ENCODE data around the gene AIP.
A peak's percentile ranks its signal among the peaks of the same experiment; 100 is the strongest.
"Not testable (repeated sequence)": the region's sequence is repeated elsewhere in the genome, so short reads cannot be mapped to it uniquely, and the experiment has no call there.

The AIP gene

DNA sequence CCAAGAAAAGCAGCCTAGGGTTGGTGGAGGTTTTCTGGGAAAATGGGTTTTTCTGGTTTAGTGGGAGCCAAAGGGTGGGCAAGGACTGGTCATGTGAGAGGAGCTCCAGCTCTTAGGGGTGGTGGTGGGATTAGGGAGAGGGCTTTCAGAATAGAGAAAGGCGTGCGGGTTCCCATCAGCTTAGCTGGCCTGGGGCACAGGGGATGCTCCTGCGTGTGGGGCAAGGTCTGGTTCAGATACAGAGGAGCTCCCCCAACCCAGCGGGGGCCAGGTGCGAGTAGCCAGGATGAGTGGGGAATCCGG, 14.4 kb upstream of the AIP start:
- DNase-seq (ENCODE audit: low read depth, low spot score), result no peak

DNA sequence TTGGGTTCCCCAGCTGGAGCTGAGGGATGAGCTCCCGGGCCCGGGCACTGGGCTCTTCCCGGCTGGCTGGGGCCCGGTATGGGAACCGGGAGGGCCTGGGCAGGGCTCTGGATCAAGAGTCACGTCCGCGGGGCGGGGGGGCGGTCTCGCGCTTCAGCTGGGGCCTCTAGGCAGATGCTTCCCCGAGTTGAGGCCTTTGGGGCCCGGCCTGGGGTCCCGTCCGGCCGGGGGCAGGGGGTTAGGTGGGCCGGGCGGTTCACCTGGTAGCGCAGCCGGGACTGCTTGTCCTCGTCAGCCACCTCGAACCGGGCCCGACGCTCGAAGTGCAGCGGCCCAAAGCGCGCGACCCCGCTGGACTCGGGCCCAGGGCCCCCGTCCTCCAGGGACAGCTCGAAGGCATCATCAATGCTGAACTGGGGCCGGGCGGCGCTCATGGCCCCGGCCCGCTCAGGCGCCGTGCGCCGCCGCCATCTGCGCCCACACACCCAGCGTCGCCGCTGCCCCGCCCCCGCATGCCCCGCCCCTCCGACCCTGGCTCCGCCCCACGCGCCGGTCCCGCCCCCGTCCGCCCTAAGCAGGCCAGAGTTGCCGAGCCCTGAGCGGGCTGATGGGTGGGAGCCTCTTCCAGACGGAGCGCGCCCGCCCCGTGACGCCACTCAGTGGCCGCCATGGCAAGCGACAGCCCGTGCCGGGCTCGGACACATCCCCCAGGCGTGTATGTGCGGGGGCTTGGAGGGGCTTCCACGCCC, 13.9 kb upstream of the AIP start, which contains the start of gene TMEM134:
Gene TMEM134, minus strand, starts transcription at position 493 of the 749 bp plus-strand sequence. Its CDS starts 59 bp downstream, at position 434.
- DNase-seq (ENCODE audit: low read depth, low spot score), result peak; percentile 97

DNA sequence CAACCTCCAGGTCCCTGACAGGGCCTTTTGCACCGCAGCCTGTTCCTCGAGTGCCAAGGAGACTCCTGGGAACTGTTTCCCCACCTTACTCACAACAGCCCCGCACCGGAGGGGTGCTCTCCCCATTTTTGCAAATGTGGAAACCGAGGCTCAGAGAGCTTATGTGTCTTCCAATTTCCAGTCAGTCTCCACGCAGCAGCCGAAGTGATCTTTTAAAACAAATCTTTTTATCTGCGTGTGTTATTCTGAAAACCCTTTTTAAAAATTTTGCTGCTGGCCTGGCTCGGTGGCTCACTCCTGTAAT, 13.4 kb upstream of the AIP start:
- DNase-seq (ENCODE audit: low read depth, low spot score), result no peak

- no peak for DNase-seq (ENCODE audit: low read depth, low spot score)
Measured at GRCh38 chr11:67470337-67471002, 12.4 kb upstream of the AIP start.

GRCh38 chr11:67472882-67473281, 9.9 kb upstream of the AIP start:
- no peak for DNase-seq (ENCODE audit: low read depth, low spot score)

GRCh38 chr11:67476692-67477091, 6.1 kb upstream of the AIP start:
- not testable (repeated sequence) for DNase-seq (ENCODE audit: low read depth, low spot score)

GRCh38 chr11:67477344-67478050, 5.3 kb upstream of the AIP start:
- not testable (repeated sequence) for DNase-seq (ENCODE audit: low read depth, low spot score)

DNA sequence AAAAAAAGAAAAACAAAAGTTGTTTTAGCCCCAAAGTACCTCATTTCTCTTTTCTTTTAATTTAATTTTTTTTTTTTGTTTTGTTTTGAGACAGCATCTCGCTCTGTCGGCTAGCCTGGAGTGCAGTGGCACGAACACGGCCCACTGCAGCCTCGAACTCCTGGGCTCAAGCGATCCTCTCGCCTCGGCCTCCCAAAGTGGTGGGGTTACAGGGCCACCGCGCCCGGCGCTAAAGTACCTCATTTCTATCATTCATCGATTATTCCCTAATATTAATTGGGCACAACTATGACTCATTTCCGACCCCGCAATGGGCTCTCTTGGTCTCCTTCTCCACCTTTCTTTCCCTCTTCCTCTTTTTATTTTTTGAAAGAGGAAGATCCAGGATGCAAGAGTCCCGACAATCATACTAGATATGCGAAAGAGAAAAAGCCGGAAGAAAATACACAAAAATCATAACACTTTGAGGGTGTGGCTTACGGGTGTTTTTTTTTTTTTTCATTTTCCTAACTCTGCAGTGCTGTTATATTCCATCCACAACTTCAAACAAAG, 475 bp upstream of the AIP start:
- DNase-seq (ENCODE audit: low read depth, low spot score), result no peak

DNA sequence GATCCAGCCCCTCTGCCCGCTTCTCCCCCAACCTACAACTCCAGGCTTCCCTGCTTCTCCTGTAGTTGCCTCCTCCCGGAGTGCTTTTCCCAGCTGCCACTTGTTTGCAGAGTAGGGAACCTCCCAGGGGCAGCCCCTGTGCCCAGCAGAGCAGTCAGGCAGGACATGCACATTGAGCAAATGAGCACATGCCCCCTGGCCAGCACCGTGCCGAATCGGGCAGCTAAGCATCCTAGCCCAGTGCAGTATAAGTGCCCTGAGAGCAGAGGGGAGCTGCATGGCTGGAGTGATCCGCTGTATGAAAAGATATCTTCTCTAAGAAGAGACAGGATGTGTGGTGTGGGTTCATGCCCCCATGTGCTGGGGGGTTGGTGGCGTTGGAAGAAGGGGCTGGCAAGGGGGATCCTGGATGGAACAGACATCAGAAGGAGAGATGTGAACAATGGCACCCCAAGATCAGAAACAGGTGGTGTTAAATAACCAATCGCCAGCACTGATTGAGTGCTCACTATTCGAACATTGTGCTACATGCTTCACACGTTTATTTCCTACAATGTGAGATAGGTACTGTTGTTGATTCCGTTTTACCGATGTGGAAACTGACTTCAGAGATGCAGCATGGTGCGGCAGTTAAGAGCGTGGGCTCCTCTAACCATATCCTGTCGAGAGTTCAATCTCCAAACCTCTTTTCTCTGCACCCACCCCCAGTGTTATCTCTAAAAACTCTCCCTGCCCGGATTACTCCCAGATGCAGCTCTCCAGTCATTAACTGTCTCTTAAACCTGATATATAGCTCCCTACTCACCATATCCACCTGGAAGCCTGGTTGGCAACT, 1.2 kb downstream of the AIP start:
- no peak for DNase-seq (ENCODE audit: low read depth, low spot score)

DNA sequence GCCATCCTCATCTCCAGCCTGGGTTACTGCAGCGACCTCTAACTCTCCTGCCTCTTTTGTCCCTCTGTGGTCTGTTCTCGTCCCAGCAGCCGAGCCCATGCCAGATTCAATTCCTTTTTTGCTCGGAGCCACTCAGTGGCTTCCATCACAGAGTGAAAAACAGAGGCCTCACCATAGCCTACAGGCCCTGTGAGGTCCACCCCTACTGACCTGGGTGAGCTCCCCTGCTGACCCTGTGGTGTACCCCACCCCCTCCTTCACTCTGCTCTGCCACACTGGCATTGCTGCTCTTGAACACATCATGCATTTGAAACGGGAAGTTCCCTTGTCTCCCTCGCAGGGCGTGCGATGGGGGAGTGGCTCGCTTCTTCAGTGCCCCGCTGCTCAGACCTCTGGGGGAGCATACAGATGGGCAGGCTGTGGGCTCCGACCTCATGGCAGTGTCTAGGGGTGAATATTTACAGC, 2.1 kb downstream of the AIP start:
- DNase-seq (ENCODE audit: low read depth, low spot score), result no peak

GRCh38 chr11:67485873-67486361, 3.1 kb downstream of the AIP start:
- not testable (repeated sequence) for DNase-seq (ENCODE audit: low read depth, low spot score)

DNA sequence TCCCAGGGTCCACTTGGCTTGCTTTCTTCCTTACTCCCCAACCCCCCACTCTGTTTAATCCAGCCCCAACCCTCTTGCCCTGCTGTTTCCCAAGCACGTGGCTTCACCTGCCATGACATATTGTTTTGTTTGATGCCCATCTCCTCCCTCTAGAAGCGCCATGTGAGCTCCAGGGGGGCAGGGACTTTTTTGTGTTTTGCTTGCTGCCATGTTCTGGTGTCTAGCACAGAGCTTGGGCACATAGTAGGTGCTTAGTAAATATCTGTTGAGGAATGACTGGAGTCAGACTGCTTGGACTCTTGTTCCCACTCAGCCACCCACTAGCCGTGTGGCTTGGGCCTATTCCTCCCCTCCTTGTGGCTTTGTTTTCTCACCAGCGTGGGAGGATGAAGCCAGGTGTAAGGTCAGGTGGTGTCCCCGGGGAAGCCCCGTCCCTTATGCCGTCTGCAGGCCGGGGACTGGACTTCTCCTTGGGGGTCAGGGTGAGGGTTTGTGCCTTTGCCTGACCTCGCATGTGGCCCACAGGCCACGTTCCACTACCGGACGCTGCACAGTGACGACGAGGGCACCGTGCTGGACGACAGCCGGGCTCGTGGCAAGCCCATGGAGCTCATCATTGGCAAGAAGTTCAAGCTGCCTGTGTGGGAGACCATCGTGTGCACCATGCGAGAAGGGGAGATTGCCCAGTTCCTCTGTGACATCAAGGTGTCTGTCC, 3.8 kb downstream of the AIP start:
- DNase-seq (ENCODE audit: low read depth, low spot score), result no peak

DNA sequence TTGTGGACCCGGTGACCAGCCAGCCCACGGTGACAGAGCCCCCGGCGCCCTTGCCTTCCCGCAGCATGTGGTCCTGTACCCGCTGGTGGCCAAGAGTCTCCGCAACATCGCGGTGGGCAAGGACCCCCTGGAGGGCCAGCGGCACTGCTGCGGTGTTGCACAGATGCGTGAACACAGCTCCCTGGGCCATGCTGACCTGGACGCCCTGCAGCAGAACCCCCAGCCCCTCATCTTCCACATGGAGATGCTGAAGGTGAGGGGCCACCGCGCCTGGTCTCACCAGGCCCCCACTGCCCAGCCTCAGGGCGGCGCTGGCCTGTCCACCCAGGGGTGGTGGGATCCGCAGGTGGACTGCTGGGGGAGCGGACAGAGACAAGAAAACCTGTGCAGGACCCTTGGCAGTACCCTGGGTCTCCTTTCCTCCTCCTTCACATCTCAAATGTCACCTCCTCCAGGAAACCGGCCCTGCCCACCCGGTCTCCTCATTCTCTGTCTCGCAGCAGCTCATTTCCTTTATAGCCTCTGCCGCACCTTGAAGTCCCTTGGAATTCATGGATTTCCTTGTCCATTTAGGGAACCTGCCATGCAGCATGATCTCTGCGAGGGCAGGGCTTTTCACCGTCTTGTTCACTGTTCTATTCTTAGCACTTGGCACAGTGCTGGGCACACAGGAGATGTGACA, 6.5 kb downstream of the AIP start:
- no peak for DNase-seq (ENCODE audit: low read depth, low spot score)

- no peak for DNase-seq (ENCODE audit: low read depth, low spot score)
Measured at GRCh38 chr11:67489885-67490726, 7.3 kb downstream of the AIP start.

DNA sequence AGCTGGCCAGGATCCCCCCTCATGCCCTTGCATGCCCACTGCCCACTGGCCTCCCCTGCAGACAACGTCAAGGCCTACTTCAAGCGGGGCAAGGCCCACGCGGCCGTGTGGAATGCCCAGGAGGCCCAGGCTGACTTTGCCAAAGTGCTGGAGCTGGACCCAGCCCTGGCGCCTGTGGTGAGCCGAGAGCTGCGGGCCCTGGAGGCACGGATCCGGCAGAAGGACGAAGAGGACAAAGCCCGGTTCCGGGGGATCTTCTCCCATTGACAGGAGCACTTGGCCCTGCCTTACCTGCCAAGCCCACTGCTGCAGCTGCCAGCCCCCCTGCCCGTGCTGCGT, 7.9 kb downstream of the AIP start:
- DNase-seq (ENCODE audit: low read depth, low spot score), result no peak

- DNase-seq (ENCODE audit: low read depth, low spot score), result no peak
Measured at GRCh38 chr11:67491276-67492068, 8.6 kb downstream of the AIP start.

GRCh38 chr11:67492069-67492727, 9.4 kb downstream of the AIP start:
- no peak for DNase-seq (ENCODE audit: low read depth, low spot score)

Data from astrocyte of the hippocampus (primary cell).